Prostate gland (tissue), 2 donors: ENCODE measurements around the gene CDC42BPB. TPM values are rescaled to one million over a fixed set of nuclear protein-coding genes. Genes with fewer than 3 reads are reported as not detected.
"Not testable (repeated sequence)": the region's sequence is repeated elsewhere in the genome, so short reads cannot be mapped to it uniquely, and the experiment has no call there.

Experiments
- DNase-seq: peaks from one replicate; pipeline ENCODE4 v3.0.0-alpha.2; 2019; ENCODE audit warnings: low spot score
- H3K27ac ChIP-seq, 2 donors: fragments of 200-600 bp; sonication (generic); 2 replicates each; pipeline ENCODE4 v1.5.1; 2017 to 2019
- H3K27me3 ChIP-seq: fragments of 200-600 bp; sonication (generic); replicated peaks from 2 replicates; pipeline ENCODE4 v1.5.1; 2019; ENCODE audit not compliant: insufficient read depth
- H3K36me3 ChIP-seq, 2 donors: fragments of 200-600 bp; sonication (generic); 1 replicate in 1 of 2; 2 replicates in 1 of 2; pipeline versions ENCODE4 v1.5.1 to v1.8.1; 2017 to 2019
- H3K4me1 ChIP-seq: fragments of 200-600 bp; sonication (generic); replicated peaks from 2 replicates; pipeline ENCODE4 v1.5.1; 2019
- H3K4me3 ChIP-seq, 2 donors: fragments of 200-600 bp; sonication (generic); 2 replicates each; pipeline ENCODE4 v1.5.1; 2017 to 2019
- H3K9me3 ChIP-seq: fragments of 200-600 bp; sonication (generic); 2 replicates; pipeline ENCODE4 v1.5.1; 2017
- POLR2A ChIP-seq: fragments of 450-650 bp; IDR thresholded peaks from one replicate; pipeline ENCODE4 v1.6.1; 2016; ENCODE audit warnings: antibody characterized with exemption, mild to moderate bottlenecking
- POLR2AphosphoS5 ChIP-seq: sonication (generic); formaldehyde crosslinking; IDR thresholded peaks from one replicate; pipeline ENCODE4 v1.6.1; 2017; ENCODE audit warnings: antibody characterized with exemption
- WGBS: methylation state at CpG from one replicate; pipeline ENCODE4 v1.1.5; 2018; 5-methylcytosine and 5-hydroxymethylcytosine counted together
- intact Hi-C: fragments of 100-400 bp; cut with DNase I; formaldehyde crosslinking; loops from one replicate; pipeline ENCODE4 v1.14.2; 2022
- total RNA-seq, 2 donors: library from RNA; depleted of rRNA; stranded (reverse); fragments of >200 nt; gene quantifications; one replicate each; pipeline ENCODE4 v1.1.0, GENCODE V29; 2016
- TF ChIP-seq, protein P1 (sequence below), 4 experiments: fragments of 200-600 bp in 2 of 4; fragments of 450-650 bp in 2 of 4; sonication (generic) in 2 of 4; IDR thresholded peaks; 1 replicate in 3 of 4; 2 replicates in 1 of 4; pipeline ENCODE4 v1.5.1; 2016 to 2019; ENCODE audit warnings: antibody characterized with exemption in 4 of 4, mild to moderate bottlenecking in 2 of 4, moderate library complexity in 2 of 4

The CDC42BPB gene
- total RNA-seq, 2 donors from 2014 or later: 78.9 to 172 TPM

DNA sequence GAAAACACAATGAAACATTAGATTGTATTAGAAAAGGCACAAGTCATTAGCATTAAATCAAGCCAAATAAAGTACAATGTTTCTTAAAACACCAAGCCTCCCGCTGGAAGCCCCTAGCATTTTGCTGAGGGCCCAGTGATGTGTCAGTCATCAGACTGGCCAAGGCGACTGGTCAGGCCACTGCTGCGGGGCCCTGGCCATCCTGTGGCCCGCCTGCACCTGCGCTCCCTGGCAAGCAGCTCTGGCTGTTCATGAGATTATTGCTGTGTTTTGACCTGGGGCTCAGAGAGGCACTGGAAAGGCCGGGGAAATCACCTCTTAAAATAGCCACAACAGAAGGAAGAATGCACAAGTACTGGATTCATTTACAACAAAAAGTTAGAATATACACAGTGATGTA lies 159.1 kb downstream of the CDC42BPB start:
- H3K4me1 ChIP-seq: no peaks in the 10 kb centered on the region
- DNase-seq: no peak
- TF ChIP-seq, protein P1, sequence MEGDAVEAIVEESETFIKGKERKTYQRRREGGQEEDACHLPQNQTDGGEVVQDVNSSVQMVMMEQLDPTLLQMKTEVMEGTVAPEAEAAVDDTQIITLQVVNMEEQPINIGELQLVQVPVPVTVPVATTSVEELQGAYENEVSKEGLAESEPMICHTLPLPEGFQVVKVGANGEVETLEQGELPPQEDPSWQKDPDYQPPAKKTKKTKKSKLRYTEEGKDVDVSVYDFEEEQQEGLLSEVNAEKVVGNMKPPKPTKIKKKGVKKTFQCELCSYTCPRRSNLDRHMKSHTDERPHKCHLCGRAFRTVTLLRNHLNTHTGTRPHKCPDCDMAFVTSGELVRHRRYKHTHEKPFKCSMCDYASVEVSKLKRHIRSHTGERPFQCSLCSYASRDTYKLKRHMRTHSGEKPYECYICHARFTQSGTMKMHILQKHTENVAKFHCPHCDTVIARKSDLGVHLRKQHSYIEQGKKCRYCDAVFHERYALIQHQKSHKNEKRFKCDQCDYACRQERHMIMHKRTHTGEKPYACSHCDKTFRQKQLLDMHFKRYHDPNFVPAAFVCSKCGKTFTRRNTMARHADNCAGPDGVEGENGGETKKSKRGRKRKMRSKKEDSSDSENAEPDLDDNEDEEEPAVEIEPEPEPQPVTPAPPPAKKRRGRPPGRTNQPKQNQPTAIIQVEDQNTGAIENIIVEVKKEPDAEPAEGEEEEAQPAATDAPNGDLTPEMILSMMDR (IDR thresholded peaks at IDR 0.05): no peak
- TF ChIP-seq POLR2AphosphoS5 (no peak), POLR2A (no peak)
- intact Hi-C loops: no loop called here
- no peak overlapping the region for H3K27ac ChIP-seq
- no peaks in the 10 kb centered on the region for H3K27me3 ChIP-seq
- WGBS: 76% methylated on average over 6 of the region's 6 CpGs
- no peaks in the 10 kb centered on the region for H3K36me3 ChIP-seq
- H3K9me3 ChIP-seq: no peaks in the 10 kb centered on the region
- H3K4me3 ChIP-seq: no peak overlapping the region

GRCh38 chr14:102897299-102898027 lies 159.9 kb downstream of the CDC42BPB start:
- Histone ChIP-seq H3K4me1 (no peaks in the 10 kb centered on the region), H3K9me3 (no peaks in the 10 kb centered on the region), H3K27ac (no peak overlapping the region), H3K36me3 (no peaks in the 10 kb centered on the region), H3K27me3 (no peaks in the 10 kb centered on the region), H3K4me3 (no peak overlapping the region)
- 91% methylated on average over 14 of the region's 14 CpGs for WGBS
- no peak for DNase-seq
- intact Hi-C loops: no loop called here
- TF ChIP-seq, protein P1 (IDR thresholded peaks at IDR 0.05): no peak
- TF ChIP-seq POLR2AphosphoS5 (no peak), POLR2A (no peak)

- H3K4me3 ChIP-seq, DNase-seq, H3K9me3 ChIP-seq, H3K36me3 ChIP-seq, intact Hi-C loops, H3K27ac ChIP-seq, H3K27me3 ChIP-seq, H3K4me1 ChIP-seq: not testable (repeated sequence)
These were observed 160.6 kb downstream of the CDC42BPB start for GRCh38 chr14:102896735-102897134.

DNA sequence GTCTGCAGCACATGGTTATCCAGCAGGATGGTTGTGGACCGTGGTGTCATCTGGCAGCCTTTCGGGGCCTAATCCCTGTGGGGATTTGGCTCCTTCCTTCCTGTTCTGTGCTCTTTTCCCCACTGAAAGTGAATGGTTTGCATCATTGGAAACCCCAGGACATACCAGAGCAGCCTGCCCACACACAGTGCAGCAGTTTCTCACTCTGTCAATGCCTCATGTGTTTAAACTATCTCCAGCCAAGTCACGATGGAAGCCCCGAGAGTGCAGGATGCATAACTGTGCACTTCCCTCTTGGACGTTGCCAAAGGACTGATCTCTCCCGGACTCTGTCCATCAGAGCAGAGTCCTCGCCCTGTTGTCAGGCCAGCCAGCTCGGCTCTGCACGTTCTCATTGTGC lies 163.9 kb downstream of the CDC42BPB start:
- H3K27me3 ChIP-seq: no peaks in the 10 kb centered on the region
- TF ChIP-seq, protein P1 (IDR thresholded peaks at IDR 0.05): no peak
- TF ChIP-seq POLR2A (no peak), POLR2AphosphoS5 (no peak)
- intact Hi-C loops: no loop called here
- no peaks in the 10 kb centered on the region for H3K36me3 ChIP-seq
- DNase-seq: no peak
- H3K9me3 ChIP-seq: no peaks in the 10 kb centered on the region
- H3K4me1 ChIP-seq: no peaks in the 10 kb centered on the region
- H3K4me3 ChIP-seq: no peak overlapping the region
- H3K27ac ChIP-seq: no peak overlapping the region
- WGBS: 75% methylated on average over 9 of the region's 9 CpGs

- no peak for DNase-seq
- TF ChIP-seq POLR2AphosphoS5 (no peak), POLR2A (no peak)
- TF ChIP-seq, protein P1 (IDR thresholded peaks at IDR 0.05): no peak
- no peak overlapping the region for H3K27ac ChIP-seq
- intact Hi-C loops: no loop called here
- 97% methylated on average over 8 of the region's 8 CpGs for WGBS
- H3K9me3 ChIP-seq: no peaks in the 10 kb centered on the region
- no peaks in the 10 kb centered on the region for H3K27me3 ChIP-seq
- H3K36me3 ChIP-seq: no peaks in the 10 kb centered on the region
- H3K4me3 ChIP-seq: no peak overlapping the region
- no peaks in the 10 kb centered on the region for H3K4me1 ChIP-seq
These were observed 164.7 kb downstream of the CDC42BPB start for GRCh38 chr14:102892651-102893050.
